SK-N-SH treated with all-trans-retinoic acid at 6 μM for 48 hours (cell line): Measurements from ENCODE around the gene TOR1A.

ENCODE experiments used
- ATAC-seq: fragments of 200-7000 bp; cut with Tn5 transposase; 3 replicates; pipeline ENCODE4 v1.9.1; 2020; ENCODE audit warnings: mild to moderate bottlenecking, moderate library complexity
- ARNTL ChIP-seq: fragments of 450-650 bp; formaldehyde crosslinking; IDR thresholded peaks from 2 replicates; pipeline ENCODE4 v1.5.0; 2020; ENCODE audit warnings: low read depth, mild to moderate bottlenecking, moderate library complexity, borderline replicate concordance
- BACH2 ChIP-seq: fragments of 250-450 bp; sonication (Bioruptor Pico); IDR thresholded peaks from 2 replicates; pipeline ENCODE4 v1.9.0; 2021; ENCODE audit warnings: mild to moderate bottlenecking, borderline replicate concordance
- CSDC2 ChIP-seq: fragments of 250-450 bp; sonication (Bioruptor Pico); IDR thresholded peaks from 2 replicates; pipeline ENCODE4 v1.5.0; 2020; ENCODE audit warnings: mild to moderate bottlenecking, moderate library complexity
- CSRNP3 ChIP-seq: fragments of 250-450 bp; sonication (Bioruptor Pico); IDR thresholded peaks from 2 replicates; pipeline ENCODE4 v1.5.1; 2021; ENCODE audit warnings: mild to moderate bottlenecking, moderate library complexity
- ESRRG ChIP-seq: fragments of 250-450 bp; sonication (Bioruptor Pico); IDR thresholded peaks from 2 replicates; pipeline ENCODE4 v1.6.1; 2021; ENCODE audit warnings: mild to moderate bottlenecking
- ISL1 ChIP-seq: fragments of 250-450 bp; sonication (Bioruptor Pico); IDR thresholded peaks from 2 replicates; pipeline ENCODE4 v2.1.2; 2022; ENCODE audit warnings: mild to moderate bottlenecking, moderate library complexity
- OSR1 ChIP-seq: fragments of 250-450 bp; sonication (Bioruptor Pico); IDR thresholded peaks from 2 replicates; pipeline ENCODE4 v1.8.0; 2022; ENCODE audit warnings: moderate library complexity, mild to moderate bottlenecking, inconsistent platforms
- PATZ1 ChIP-seq: fragments of 250-450 bp; sonication (Bioruptor Pico); IDR thresholded peaks from 2 replicates; pipeline ENCODE4 v1.8.0; 2020; ENCODE audit warnings: mild to moderate bottlenecking, moderate library complexity, borderline replicate concordance
- POU6F1 ChIP-seq: fragments of 250-450 bp; sonication (Bioruptor Pico); IDR thresholded peaks from 2 replicates; pipeline ENCODE4 v1.8.0; 2021; ENCODE audit warnings: low read depth, mild to moderate bottlenecking, moderate library complexity, borderline replicate concordance
- PPARA ChIP-seq: fragments of 250-450 bp; sonication (Bioruptor Pico); IDR thresholded peaks from 2 replicates; pipeline ENCODE4 v1.5.0; 2020; ENCODE audit warnings: mild to moderate bottlenecking, borderline replicate concordance
- RARB ChIP-seq: fragments of 250-450 bp; sonication (Bioruptor Pico); IDR thresholded peaks from 2 replicates; pipeline ENCODE4 v1.8.0; 2021; ENCODE audit warnings: mild to moderate bottlenecking, moderate library complexity
- TCF4 ChIP-seq: fragments of 250-450 bp; sonication (Bioruptor Pico); IDR thresholded peaks from 2 replicates; pipeline ENCODE4 v1.8.0; 2021; ENCODE audit warnings: mild to moderate bottlenecking, moderate library complexity, borderline replicate concordance
- TOX ChIP-seq: fragments of 250-450 bp; sonication (Bioruptor Pico); IDR thresholded peaks from 2 replicates; pipeline ENCODE4 v1.8.0; 2021; ENCODE audit warnings: mild to moderate bottlenecking, moderate library complexity, borderline replicate concordance
- TSHZ2 ChIP-seq: fragments of 250-450 bp; sonication (Bioruptor Pico); IDR thresholded peaks from 2 replicates; pipeline ENCODE4 v1.5.0; 2020; ENCODE audit warnings: mild to moderate bottlenecking, moderate library complexity
- ZC3H10 ChIP-seq: fragments of 250-450 bp; sonication (Bioruptor Pico); IDR thresholded peaks from 2 replicates; pipeline ENCODE4 v1.5.1; 2021; ENCODE audit warnings: mild to moderate bottlenecking, moderate library complexity
- ZFP3 ChIP-seq: fragments of 250-450 bp; sonication (Bioruptor Pico); IDR thresholded peaks from 2 replicates; pipeline ENCODE4 v1.5.0; 2020; ENCODE audit warnings: mild to moderate bottlenecking, moderate library complexity
- ZFP30 ChIP-seq: fragments of 450-650 bp; formaldehyde crosslinking; IDR thresholded peaks from 2 replicates; pipeline ENCODE4 v1.5.0; 2022; ENCODE audit warnings: mild to moderate bottlenecking, moderate library complexity
- ZNF70 ChIP-seq: fragments of 450-650 bp; formaldehyde crosslinking; IDR thresholded peaks from 2 replicates; pipeline ENCODE4 v1.5.0; 2020; ENCODE audit warnings: mild to moderate bottlenecking, moderate library complexity
- TF ChIP-seq, protein P1 (sequence below): fragments of 250-450 bp; sonication (Bioruptor Pico); IDR thresholded peaks from 2 replicates; pipeline ENCODE4 v1.5.1; 2020; ENCODE audit warnings: low read depth, mild to moderate bottlenecking, moderate library complexity

TOR1A gene

GRCh38 chr9:129770741-129771140, 53.2 kb downstream of the TOR1A start:
- no peak for TF ChIP-seq RARB (CRISPR knock-in tag)
- ATAC-seq: no peak

- TF ChIP-seq, protein P1, sequence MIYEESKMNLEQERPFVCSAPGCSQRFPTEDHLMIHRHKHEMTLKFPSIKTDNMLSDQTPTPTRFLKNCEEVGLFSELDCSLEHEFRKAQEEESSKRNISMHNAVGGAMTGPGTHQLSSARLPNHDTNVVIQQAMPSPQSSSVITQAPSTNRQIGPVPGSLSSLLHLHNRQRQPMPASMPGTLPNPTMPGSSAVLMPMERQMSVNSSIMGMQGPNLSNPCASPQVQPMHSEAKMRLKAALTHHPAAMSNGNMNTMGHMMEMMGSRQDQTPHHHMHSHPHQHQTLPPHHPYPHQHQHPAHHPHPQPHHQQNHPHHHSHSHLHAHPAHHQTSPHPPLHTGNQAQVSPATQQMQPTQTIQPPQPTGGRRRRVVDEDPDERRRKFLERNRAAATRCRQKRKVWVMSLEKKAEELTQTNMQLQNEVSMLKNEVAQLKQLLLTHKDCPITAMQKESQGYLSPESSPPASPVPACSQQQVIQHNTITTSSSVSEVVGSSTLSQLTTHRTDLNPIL (CRISPR knock-in tag): no peak
- TF ChIP-seq TCF4 (CRISPR knock-in tag) (no peak), TSHZ2 (no peak), PPARA (CRISPR knock-in tag) (no peak), BACH2 (CRISPR knock-in tag) (no peak), ZFP3 (CRISPR knock-in tag) (no peak), ZC3H10 (CRISPR knock-in tag) (no peak), OSR1 (no peak), POU6F1 (no peak), ARNTL (CRISPR knock-in tag) (no peak), ZNF70 (CRISPR knock-in tag) (no peak), ISL1 (CRISPR knock-in tag) (no peak), CSRNP3 (no peak), ZFP30 (CRISPR knock-in tag) (no peak), PATZ1 (no peak), TOX (CRISPR knock-in tag) (no peak), CSDC2 (CRISPR knock-in tag) (no peak), ESRRG (CRISPR knock-in tag) (no peak)
- TF ChIP-seq, all 23 proteins: peak for 0
- no peak for ATAC-seq
These were observed 54.3 kb downstream of the TOR1A start for GRCh38 chr9:129769669-129770068.

DNA sequence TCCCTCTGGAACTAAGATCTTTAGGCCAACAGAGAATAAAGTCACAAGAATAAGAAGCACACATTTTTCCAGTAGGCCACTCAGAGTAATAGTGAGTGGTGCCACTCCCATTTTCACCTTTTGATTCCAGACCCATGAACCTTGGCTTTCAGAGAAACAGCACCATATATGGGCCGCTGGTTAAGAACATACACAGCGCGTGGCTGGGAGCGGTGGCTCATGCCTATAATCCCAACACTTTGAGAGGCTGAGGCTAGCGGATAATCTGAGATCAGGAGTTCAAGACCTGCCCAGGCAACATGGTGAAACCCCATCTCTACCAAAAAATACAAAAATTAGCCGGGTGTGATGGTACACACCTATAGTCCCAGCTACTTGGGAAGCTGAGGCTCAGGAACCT, 55.5 kb downstream of the TOR1A start:
- no peak for ATAC-seq
- TF ChIP-seq TSHZ2: no peak
